HL-60 (cell line): ENCODE results near the gene CLDN18.

ENCODE experiments used
- DNase-seq, 2 experiments: peaks; one replicate each; pipeline ENCODE4 v3.0.0-alpha.2; 2010 to 2020; ENCODE audit warnings: low read depth in 1 of 2, low spot score in 1 of 2
- H3K27ac ChIP-seq: fragments of 250-450 bp; sonication (Bioruptor Pico); replicated peaks from 2 replicates; pipeline ENCODE4 v1.5.1; 2020; ENCODE audit warnings: mild to moderate bottlenecking, moderate library complexity
- H3K27me3 ChIP-seq: fragments of 250-450 bp; sonication (Bioruptor Pico); 2 replicates; pipeline ENCODE4 v1.5.1; 2021; ENCODE audit warnings: mild to moderate bottlenecking, moderate library complexity; ENCODE audit not compliant: insufficient read depth, poor library complexity, severe bottlenecking
- H3K4me3 ChIP-seq: replicated peaks from 2 replicates; pipeline ENCODE4 v1.5.1; 2011; ENCODE audit warnings: mild to moderate bottlenecking, control low read depth, low read length; ENCODE audit not compliant: insufficient read depth
- CTCF ChIP-seq: IDR thresholded peaks from one replicate; pipeline ENCODE4 v1.5.1; 2011; ENCODE audit warnings: low read length, control low read depth, inconsistent platforms; ENCODE audit not compliant: insufficient read depth
- GABPA ChIP-seq: IDR thresholded peaks from 2 replicates; pipeline ENCODE4 v1.6.1; 2012; ENCODE audit warnings: low read depth
- POLR2AphosphoS5 ChIP-seq: IDR thresholded peaks from 2 replicates; pipeline ENCODE4 v1.6.1; 2012; ENCODE audit warnings: low read depth
- REST ChIP-seq: IDR thresholded peaks from 2 replicates; pipeline ENCODE4 v1.6.1; 2012; ENCODE audit warnings: low read depth; ENCODE audit not compliant: insufficient replicate concordance
- SPI1 ChIP-seq: IDR thresholded peaks from 2 replicates; pipeline ENCODE4 v1.6.1; 2012; ENCODE audit warnings: low read depth, mild to moderate bottlenecking, borderline replicate concordance

The CLDN18 gene

GRCh38 chr3:138072796-138073195, 62.8 kb downstream of the CLDN18 start:
- no peak overlapping the region for H3K4me3 ChIP-seq
- TF ChIP-seq POLR2AphosphoS5 (no peak), GABPA (no peak), SPI1 (no peak), CTCF (no peak), REST (no peak)
- no peaks in the 10 kb centered on the region for H3K27me3 ChIP-seq
- no peak overlapping the region for H3K27ac ChIP-seq
- DNase-seq: no peak

- no peak for TF ChIP-seq POLR2AphosphoS5
- TF ChIP-seq GABPA: no peak
- TF ChIP-seq REST: no peak
- no peak for TF ChIP-seq SPI1
- no peak for TF ChIP-seq CTCF
- H3K27ac ChIP-seq: no peak overlapping the region
- DNase-seq: no peak
- H3K27me3 ChIP-seq: no peaks in the 10 kb centered on the region
- no peak overlapping the region for H3K4me3 ChIP-seq
These were observed 68.1 kb downstream of the CLDN18 start for GRCh38 chr3:138078096-138078495.

- Histone ChIP-seq H3K4me3 (no peak overlapping the region), H3K27me3 (no peaks in the 10 kb centered on the region), H3K27ac (no peak overlapping the region)
- peak in 1 of 2 experiments; percentile 46 for DNase-seq
- no peak for TF ChIP-seq CTCF
- no peak for TF ChIP-seq GABPA
- no peak for TF ChIP-seq REST
- TF ChIP-seq POLR2AphosphoS5: no peak
- TF ChIP-seq SPI1: no peak
These were observed 69.0 kb downstream of the CLDN18 start for GRCh38 chr3:138078901-138079344.
